GM21367 (cell line): Measurements from ENCODE around the gene RER1.

ENCODE experiments used
- ATAC-seq: cut with Tn5 transposase; IDR thresholded peaks from one replicate; pipeline ENCODE4 v1.9.1; 2021; ENCODE audit not compliant: unreplicated experiment

The RER1 gene

GRCh38 chr1:2375923-2376260 lies 15.7 kb upstream of the RER1 start:
- no peak for ATAC-seq

DNA sequence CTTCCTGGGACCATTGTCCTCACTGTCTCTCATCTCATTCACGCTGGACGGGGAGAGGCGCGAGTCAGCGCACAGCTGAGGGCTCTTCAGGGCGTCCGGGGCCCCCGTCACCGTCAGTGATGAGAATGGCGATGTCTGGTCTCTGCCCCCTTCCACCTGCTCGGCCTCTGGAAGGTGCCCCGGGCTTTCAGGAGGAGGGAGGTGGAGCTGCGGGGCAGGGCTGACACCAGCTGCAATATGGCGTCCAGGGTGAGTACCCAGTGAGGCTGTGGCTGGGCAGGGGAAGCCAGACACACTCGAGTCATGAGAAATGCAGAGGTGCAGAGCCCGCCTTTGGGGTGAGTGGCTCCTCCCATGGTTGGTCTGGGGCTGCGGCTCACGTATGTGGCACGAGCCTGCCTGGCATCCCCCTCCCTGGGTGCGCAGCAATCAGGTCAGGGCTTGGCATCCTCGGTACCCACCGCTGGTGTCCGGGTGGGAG lies 15.3 kb upstream of the RER1 start:
- ATAC-seq: no peak

- ATAC-seq: no peak
These were observed 14.5 kb upstream of the RER1 start for GRCh38 chr1:2376931-2377672.

DNA sequence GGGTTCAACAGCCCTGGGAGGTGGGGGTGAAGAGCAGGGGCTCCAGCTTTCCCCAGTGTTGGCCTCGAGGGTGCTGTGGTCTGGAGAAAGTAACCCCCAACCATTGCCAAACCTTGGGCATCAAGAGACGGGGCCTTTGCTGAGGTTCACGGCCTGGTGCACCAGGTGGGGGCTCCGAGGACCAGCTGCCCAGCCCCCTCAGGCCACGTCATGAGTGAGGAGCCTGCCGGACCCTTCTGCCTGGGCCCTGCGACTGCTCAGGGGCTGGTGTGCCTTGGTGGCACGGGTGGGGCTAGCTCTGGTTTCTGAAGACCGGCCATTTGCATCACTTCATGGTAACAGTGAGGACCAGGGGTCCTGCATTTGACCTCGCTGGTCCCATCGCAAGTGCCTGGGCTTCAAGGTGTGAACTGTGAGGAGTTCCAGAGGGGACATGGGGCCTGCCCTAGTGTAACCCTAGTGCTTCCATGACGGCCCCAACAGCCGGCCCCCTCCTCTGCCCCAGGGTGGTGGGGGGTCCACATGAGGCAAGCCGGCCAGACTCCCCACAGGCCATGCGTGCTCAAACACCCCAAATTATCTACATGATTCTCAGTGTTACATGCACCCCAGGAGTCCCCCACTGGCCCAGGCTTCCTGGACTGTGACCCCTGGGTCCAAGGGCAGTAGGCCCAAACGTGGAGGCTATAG lies 13.7 kb upstream of the RER1 start:
- no peak for ATAC-seq

DNA sequence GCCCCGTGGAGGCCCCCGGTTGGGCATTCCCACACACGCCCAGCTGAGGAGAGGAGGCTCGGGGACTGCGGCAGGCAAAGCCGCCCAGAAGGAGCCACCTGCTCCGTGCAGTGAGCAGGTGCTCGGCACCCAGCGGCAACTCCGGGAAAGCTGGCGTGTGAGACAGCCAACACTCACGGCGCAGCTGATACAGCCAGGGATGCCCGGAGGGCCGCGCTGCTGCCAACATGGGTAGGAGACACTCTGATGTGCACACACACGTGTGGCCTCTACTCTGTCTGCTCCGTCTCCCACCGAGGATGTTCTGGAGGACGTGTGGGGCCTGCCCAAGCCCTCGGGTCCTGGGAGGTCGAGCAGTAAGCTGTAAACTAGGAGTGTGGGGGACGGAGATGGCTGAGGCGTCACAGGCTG lies 13.2 kb upstream of the RER1 start:
- no peak for ATAC-seq

DNA sequence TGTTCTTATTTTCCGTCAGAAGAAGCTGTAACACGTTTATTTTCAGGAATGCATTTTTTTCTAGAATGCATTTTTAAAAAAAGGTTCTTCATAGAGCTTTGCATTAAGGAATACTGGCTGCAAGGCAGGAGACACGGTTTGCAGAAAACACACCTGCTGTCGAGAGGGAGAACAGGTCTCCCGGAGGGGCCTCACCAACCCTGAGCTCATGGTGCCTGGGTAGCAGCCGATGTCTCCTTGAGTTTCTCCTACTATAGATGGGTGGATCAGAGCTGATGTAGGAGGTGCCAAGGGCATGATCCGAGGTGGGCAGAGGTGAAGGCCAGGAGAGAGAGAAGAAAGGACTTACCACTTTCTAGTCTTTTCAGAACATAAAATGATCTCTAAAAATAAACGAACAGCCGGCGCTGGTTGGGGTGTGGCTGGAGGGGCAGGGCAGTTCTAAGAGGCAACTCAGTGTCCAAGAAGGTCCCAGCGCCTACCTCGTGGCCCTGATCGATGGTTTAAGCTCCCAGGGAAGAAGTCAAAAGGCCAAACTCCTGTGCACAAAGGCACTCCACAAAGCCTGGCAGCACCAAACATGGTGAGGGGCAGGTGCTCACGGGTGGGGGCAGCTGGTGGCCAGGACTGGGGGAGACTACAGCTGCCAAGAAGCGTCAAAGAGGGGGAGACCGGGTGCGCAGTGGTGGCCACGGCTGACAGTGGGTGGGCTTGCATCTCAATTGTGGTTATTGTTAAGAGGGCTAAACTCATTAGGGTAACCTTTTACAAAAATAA lies 12.5 kb upstream of the RER1 start:
- no peak for ATAC-seq

GRCh38 chr1:2379733-2380404 lies 11.8 kb upstream of the RER1 start:
- ATAC-seq: no peak

DNA sequence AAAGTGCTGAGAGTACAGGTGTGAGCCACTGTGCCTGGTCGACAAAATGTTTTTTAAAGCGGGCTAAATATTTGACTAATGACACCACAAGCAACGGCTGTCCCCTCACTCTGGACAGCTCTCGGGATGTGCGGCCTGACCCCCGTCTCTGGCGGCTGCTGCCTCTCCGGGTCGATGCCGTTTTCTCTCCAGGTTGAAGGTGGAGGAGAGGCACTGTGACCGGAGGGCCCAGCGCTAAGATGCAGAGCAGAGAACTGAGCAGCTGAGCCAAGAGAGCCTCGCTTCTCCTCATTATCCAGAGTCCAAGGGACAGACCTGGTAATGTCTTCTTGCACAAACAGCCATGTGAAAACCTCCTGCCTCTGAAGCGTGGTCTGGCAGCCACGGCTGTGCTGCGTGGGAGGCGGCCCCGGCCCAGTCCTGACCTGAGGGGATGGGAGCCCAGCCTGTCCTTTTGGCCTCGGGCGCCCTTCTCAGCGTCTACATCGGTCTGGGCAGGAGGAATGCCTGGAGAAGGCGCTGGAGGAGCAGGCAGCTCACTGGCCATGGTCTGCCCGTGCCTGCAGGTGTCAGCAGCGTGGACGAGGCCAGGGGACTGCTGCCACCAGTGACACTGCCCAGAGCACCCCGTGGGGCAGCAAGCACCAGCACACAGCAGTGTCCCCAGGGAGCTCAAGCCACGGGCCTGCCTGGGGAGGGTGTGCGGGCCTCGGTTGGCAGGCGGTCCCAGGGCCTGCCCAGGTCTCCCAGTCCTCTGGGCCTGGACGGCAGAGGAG lies 10.6 kb upstream of the RER1 start:
- no peak for ATAC-seq

GRCh38 chr1:2381741-2382620 lies 9.7 kb upstream of the RER1 start:
- ATAC-seq: no peak

DNA sequence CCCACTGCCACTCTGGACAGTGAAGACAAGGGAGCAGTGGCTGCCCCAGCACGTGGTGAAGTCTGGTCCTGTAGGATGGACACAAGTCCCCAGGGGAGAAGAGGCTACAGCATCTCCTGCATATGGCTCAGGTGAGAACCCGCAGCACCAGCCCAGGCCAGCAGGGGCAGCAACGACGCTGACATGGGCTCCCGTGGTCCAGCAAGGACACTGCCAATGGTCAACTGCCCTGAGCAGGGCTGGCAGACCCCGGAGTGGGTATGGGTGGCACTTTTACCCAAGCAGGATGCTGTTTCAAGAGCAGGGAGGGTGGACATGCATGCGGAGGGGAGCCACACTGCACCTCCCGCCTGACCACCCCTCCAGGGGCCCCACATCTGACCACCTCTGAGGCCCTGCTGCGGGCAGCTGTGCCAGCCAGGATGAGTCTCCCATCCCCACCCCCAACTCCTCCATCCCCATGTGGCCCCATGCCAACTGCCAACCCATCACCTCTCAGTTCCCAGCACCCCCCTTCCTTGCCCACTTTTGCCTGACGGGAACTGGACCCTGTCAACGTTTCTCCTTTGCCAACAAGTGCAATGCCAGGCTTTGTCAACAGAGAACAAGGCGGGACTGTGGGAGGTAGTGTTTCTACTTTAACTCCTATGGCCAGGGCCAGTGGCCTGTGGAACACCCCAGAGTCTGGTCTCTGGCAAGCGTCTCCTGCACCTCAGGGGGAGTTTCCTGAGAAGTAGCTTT lies 8.8 kb upstream of the RER1 start:
- no peak for ATAC-seq

DNA sequence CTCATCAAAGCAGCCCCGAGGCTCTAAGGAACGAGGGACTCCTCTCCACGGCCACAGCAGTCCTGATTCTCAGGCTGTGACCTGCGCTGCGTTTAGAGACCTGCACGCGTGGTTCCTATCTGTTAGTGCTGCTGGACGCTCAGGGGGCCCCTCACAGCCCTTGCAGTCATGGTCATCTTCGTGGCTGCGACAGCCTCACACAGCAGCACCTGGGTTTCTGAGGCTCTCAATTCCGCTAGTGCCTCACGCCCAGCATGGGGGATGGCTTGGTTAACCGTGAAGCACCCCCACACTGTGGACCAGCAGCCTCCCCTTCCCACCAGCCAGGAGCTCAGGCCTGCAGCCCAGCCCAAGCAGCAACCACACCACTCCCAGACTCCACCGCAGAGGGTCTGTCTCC lies 8.1 kb upstream of the RER1 start:
- ATAC-seq: no peak

DNA sequence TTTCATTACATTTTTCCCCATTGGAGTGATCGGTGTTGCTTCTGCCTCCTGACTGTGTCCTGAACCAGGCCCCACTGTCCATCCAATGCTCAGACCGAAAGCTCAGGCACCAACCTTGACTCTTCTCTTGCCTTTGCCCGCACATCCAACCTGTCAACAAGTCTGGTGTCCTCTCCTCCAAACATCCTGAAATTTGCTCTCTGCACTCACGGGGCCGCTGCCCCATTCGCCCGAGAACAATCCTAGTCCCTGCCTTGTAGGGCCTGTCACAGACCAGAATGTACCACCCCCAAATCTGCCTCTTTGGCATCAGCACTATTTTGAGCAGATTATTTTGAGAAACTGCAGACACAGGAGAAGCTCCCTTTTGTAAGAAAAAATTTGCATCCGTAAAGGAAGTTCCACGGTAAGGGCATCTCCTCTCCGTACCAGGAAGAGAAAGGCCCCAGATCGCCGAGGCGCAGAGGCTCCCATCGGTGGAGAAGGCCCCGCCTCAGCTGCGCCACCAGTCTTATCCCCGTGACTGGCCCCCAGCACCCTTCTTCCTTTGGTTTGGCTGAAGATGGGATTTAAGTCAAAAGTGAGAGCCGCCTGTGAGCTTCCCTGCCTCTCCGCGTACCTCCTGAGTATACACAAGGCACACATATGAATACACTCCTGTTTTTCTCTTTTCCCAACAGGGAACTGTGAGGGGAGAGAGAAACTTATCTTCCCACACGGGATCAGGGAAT lies 7.3 kb upstream of the RER1 start:
- no peak for ATAC-seq

DNA sequence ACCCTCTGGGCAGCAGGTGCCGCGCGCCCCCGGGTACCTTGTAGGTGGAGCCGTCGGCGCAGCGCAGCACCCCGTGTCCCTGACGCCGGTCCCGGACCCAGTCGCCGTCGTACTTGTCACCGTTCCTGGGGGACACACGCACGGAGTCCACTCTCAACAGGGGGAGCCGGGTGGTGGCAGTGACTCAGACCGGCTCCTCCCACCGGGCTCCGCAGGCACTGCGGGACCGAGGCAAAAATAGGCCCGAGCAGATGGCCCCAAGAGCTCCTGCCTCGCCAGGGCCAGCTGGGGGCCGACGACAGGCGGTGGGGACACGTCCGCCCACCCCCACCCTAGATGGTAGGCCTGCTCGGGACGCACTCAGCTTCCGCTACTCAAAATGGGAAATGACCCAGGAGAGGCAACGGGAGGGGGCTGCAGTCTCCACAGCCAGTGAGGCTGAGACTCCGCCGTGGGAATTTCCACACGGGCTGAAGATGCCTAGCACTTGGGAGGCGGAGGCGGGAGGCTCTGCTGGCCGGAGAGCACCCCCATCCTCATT lies 6.6 kb upstream of the RER1 start:
- ATAC-seq: no peak

- ATAC-seq: no peak
These were observed 5.9 kb upstream of the RER1 start for GRCh38 chr1:2385606-2386280.

GRCh38 chr1:2386636-2387611 lies 4.7 kb upstream of the RER1 start:
- no peak for ATAC-seq
